ENCODE results near the gene SETD3. TPM values are rescaled to one million over a fixed set of nuclear protein-coding genes. Genes with fewer than 3 reads are reported as not detected.

SETD3 gene
- total and polyA plus RNA-seq, 5 donors from 2014 or later: 26.5 to 38.1 (median 35.0) TPM

GRCh38 chr14:99430491-99430890, 50.2 kb downstream of the SETD3 start:
- peaks cover 50% of the 10 kb centered on the region for H3K36me3 ChIP-seq (ENCODE audit: control insufficient read depth, insufficient read depth, low read length)
- no peaks in the 10 kb centered on the region for H3K27me3 Mint-ChIP-seq
- ATAC-seq (ENCODE audit: low read depth in 2 of 2): no peak
- peaks cover 7 to 9% of the 10 kb centered on the region in 2 experiments for H3K9me3 ChIP-seq (ENCODE audit: control insufficient read depth in 2 of 2, low read length in 2 of 2)
- H3K4me3 ChIP-seq (ENCODE audit: low read depth, low read length): no peak overlapping the region
- H3K27ac ChIP-seq (ENCODE audit: insufficient read depth, low read length, poor library complexity, severe bottlenecking): no peak overlapping the region
- peak in 1 of 3 donors; percentile 34 for DNase-seq
- no peaks in the 10 kb centered on the region for H3K4me1 ChIP-seq (ENCODE audit: control insufficient read depth, insufficient read depth, low read length, poor library complexity, severe bottlenecking)
- H3K36me3 Mint-ChIP-seq: peaks cover 62% of the 10 kb centered on the region
- H3K4me3 Mint-ChIP-seq: no peak overlapping the region
- H3K4me1 Mint-ChIP-seq: peaks cover 0 to 10% (median 9%) of the 10 kb centered on the region in 4 donors
- H3K27me3 ChIP-seq (ENCODE audit: control insufficient read depth, insufficient read depth, low read length): no peaks in the 10 kb centered on the region
- H3K27ac Mint-ChIP-seq: peak overlapping the region in 1 of 3 donors; percentile 17
- H3K9me3 Mint-ChIP-seq: peaks cover 0 to 5% (median 2%) of the 10 kb centered on the region in 7 donors

GRCh38 chr14:99427632-99428300, 52.9 kb downstream of the SETD3 start:
- Mint-ChIP-seq H3K4me1 (peaks cover 0 to 13% (median 10%) of the 10 kb centered on the region in 4 donors), H3K4me3 (no peak overlapping the region), H3K36me3 (peaks cover 54% of the 10 kb centered on the region), H3K9me3 (peaks cover 0 to 5% (median 2%) of the 10 kb centered on the region in 7 donors), H3K27me3 (no peaks in the 10 kb centered on the region), H3K27ac (no peak overlapping the region)
- ATAC-seq (ENCODE audit: low read depth in 2 of 2): no peak
- Histone ChIP-seq H3K9me3 (ENCODE audit: control insufficient read depth in 2 of 2, low read length in 2 of 2) (peaks cover 7 to 9% of the 10 kb centered on the region in 2 experiments), H3K27me3 (ENCODE audit: control insufficient read depth, insufficient read depth, low read length) (no peaks in the 10 kb centered on the region), H3K4me1 (ENCODE audit: control insufficient read depth, insufficient read depth, low read length, poor library complexity, severe bottlenecking) (no peaks in the 10 kb centered on the region), H3K4me3 (ENCODE audit: low read depth, low read length) (no peak overlapping the region), H3K36me3 (ENCODE audit: control insufficient read depth, insufficient read depth, low read length) (peaks cover 45% of the 10 kb centered on the region), H3K27ac (ENCODE audit: insufficient read depth, low read length, poor library complexity, severe bottlenecking) (no peak overlapping the region)
- DNase-seq: no peak

- Histone ChIP-seq H3K4me1 (ENCODE audit: control insufficient read depth, insufficient read depth, low read length, poor library complexity, severe bottlenecking) (no peaks in the 10 kb centered on the region), H3K36me3 (ENCODE audit: control insufficient read depth, insufficient read depth, low read length) (peaks cover 42% of the 10 kb centered on the region), H3K27ac (ENCODE audit: insufficient read depth, low read length, poor library complexity, severe bottlenecking) (no peak overlapping the region), H3K4me3 (ENCODE audit: low read depth, low read length) (no peak overlapping the region), H3K27me3 (ENCODE audit: control insufficient read depth, insufficient read depth, low read length) (no peaks in the 10 kb centered on the region), H3K9me3 (ENCODE audit: control insufficient read depth in 2 of 2, low read length in 2 of 2) (peaks cover 7 to 9% of the 10 kb centered on the region in 2 experiments)
- ATAC-seq (ENCODE audit: low read depth in 2 of 2): no peak
- Mint-ChIP-seq H3K27me3 (no peaks in the 10 kb centered on the region), H3K27ac (no peak overlapping the region), H3K4me1 (peaks cover 0 to 15% (median 10%) of the 10 kb centered on the region in 4 donors), H3K4me3 (no peak overlapping the region), H3K9me3 (peaks cover 0 to 5% (median 2%) of the 10 kb centered on the region in 7 donors), H3K36me3 (peaks cover 46% of the 10 kb centered on the region)
- no peak for DNase-seq
Observed at GRCh38 chr14:99426813-99427346, 53.8 kb downstream of the SETD3 start.

- no peaks in the 10 kb centered on the region for H3K27me3 Mint-ChIP-seq
- Histone ChIP-seq H3K4me3 (ENCODE audit: low read depth, low read length) (no peak overlapping the region), H3K4me1 (ENCODE audit: control insufficient read depth, insufficient read depth, low read length, poor library complexity, severe bottlenecking) (no peaks in the 10 kb centered on the region), H3K36me3 (ENCODE audit: control insufficient read depth, insufficient read depth, low read length) (peaks cover 40% of the 10 kb centered on the region), H3K27me3 (ENCODE audit: control insufficient read depth, insufficient read depth, low read length) (no peaks in the 10 kb centered on the region), H3K27ac (ENCODE audit: insufficient read depth, low read length, poor library complexity, severe bottlenecking) (no peak overlapping the region), H3K9me3 (ENCODE audit: control insufficient read depth in 2 of 2, low read length in 2 of 2) (peaks cover 7 to 9% of the 10 kb centered on the region in 2 experiments)
- DNase-seq (no peak), ATAC-seq (ENCODE audit: low read depth in 2 of 2) (no peak)
- H3K4me1 Mint-ChIP-seq: peaks cover 0 to 15% (median 10%) of the 10 kb centered on the region in 4 donors
- H3K36me3 Mint-ChIP-seq: peaks cover 41% of the 10 kb centered on the region
- peak overlapping the region in 1 of 4 donors; percentile 11 for H3K4me3 Mint-ChIP-seq
- peaks cover 0 to 5% (median 2%) of the 10 kb centered on the region in 7 donors for H3K9me3 Mint-ChIP-seq
- peak overlapping the region; percentile 16 to 84 (median 23) for H3K27ac Mint-ChIP-seq
Observed at GRCh38 chr14:99426265-99426664, 54.4 kb downstream of the SETD3 start.

GRCh38 chr14:99425272-99425681, 55.4 kb downstream of the SETD3 start:
- H3K27me3 Mint-ChIP-seq: no peaks in the 10 kb centered on the region
- H3K4me1 Mint-ChIP-seq: peaks cover 0 to 18% (median 10%) of the 10 kb centered on the region in 4 donors
- DNase-seq (no peak), ATAC-seq (ENCODE audit: low read depth in 2 of 2) (no peak)
- no peaks in the 10 kb centered on the region for H3K4me1 ChIP-seq (ENCODE audit: control insufficient read depth, insufficient read depth, low read length, poor library complexity, severe bottlenecking)
- peaks cover 0 to 5% (median 2%) of the 10 kb centered on the region in 7 donors for H3K9me3 Mint-ChIP-seq
- H3K36me3 ChIP-seq (ENCODE audit: control insufficient read depth, insufficient read depth, low read length): peaks cover 36% of the 10 kb centered on the region
- H3K36me3 Mint-ChIP-seq: peaks cover 31% of the 10 kb centered on the region
- H3K9me3 ChIP-seq (ENCODE audit: control insufficient read depth in 2 of 2, low read length in 2 of 2): peaks cover 7 to 9% of the 10 kb centered on the region in 2 experiments
- H3K27ac ChIP-seq (ENCODE audit: insufficient read depth, low read length, poor library complexity, severe bottlenecking): no peak overlapping the region
- no peaks in the 10 kb centered on the region for H3K27me3 ChIP-seq (ENCODE audit: control insufficient read depth, insufficient read depth, low read length)
- no peak overlapping the region for H3K4me3 ChIP-seq (ENCODE audit: low read depth, low read length)
- no peak overlapping the region for H3K4me3 Mint-ChIP-seq
- H3K27ac Mint-ChIP-seq: no peak overlapping the region

- peaks cover 7 to 9% of the 10 kb centered on the region in 2 experiments for H3K9me3 ChIP-seq (ENCODE audit: control insufficient read depth in 2 of 2, low read length in 2 of 2)
- H3K4me1 ChIP-seq (ENCODE audit: control insufficient read depth, insufficient read depth, low read length, poor library complexity, severe bottlenecking): no peaks in the 10 kb centered on the region
- DNase-seq (no peak), ATAC-seq (ENCODE audit: low read depth in 2 of 2) (no peak)
- H3K4me3 Mint-ChIP-seq: no peak overlapping the region
- no peaks in the 10 kb centered on the region for H3K27me3 ChIP-seq (ENCODE audit: control insufficient read depth, insufficient read depth, low read length)
- no peak overlapping the region for H3K27ac ChIP-seq (ENCODE audit: insufficient read depth, low read length, poor library complexity, severe bottlenecking)
- H3K4me1 Mint-ChIP-seq: peaks cover 0 to 18% (median 11%) of the 10 kb centered on the region in 4 donors
- H3K36me3 Mint-ChIP-seq: peaks cover 29% of the 10 kb centered on the region
- no peak overlapping the region for H3K4me3 ChIP-seq (ENCODE audit: low read depth, low read length)
- H3K27me3 Mint-ChIP-seq: no peaks in the 10 kb centered on the region
- H3K9me3 Mint-ChIP-seq: peaks cover 0 to 5% (median 2%) of the 10 kb centered on the region in 7 donors
- H3K36me3 ChIP-seq (ENCODE audit: control insufficient read depth, insufficient read depth, low read length): peaks cover 29% of the 10 kb centered on the region
- peak overlapping the region in 2 of 3 donors; percentile 65 to 80 for H3K27ac Mint-ChIP-seq
Observed at GRCh38 chr14:99424306-99424877, 56.3 kb downstream of the SETD3 start.

- no peak for DNase-seq
- H3K9me3 ChIP-seq (ENCODE audit: control insufficient read depth in 2 of 2, low read length in 2 of 2): peaks cover 0 to under 1% of the 10 kb centered on the region in 2 experiments
- no peak overlapping the region for H3K27ac ChIP-seq (ENCODE audit: insufficient read depth, low read length, poor library complexity, severe bottlenecking)
- H3K27me3 ChIP-seq (ENCODE audit: control insufficient read depth, insufficient read depth, low read length): no peaks in the 10 kb centered on the region
- Mint-ChIP-seq H3K27ac (peak overlapping the region in 1 of 3 donors; percentile 69), H3K27me3 (no peaks in the 10 kb centered on the region), H3K36me3 (peaks cover 20% of the 10 kb centered on the region), H3K9me3 (peaks cover 0 to 2% (median 0%) of the 10 kb centered on the region in 7 donors), H3K4me1 (peaks cover 0 to 18% (median 12%) of the 10 kb centered on the region in 4 donors), H3K4me3 (no peak overlapping the region)
- H3K36me3 ChIP-seq (ENCODE audit: control insufficient read depth, insufficient read depth, low read length): peaks cover 20% of the 10 kb centered on the region
- H3K4me3 ChIP-seq (ENCODE audit: low read depth, low read length): no peak overlapping the region
- H3K4me1 ChIP-seq (ENCODE audit: control insufficient read depth, insufficient read depth, low read length, poor library complexity, severe bottlenecking): no peaks in the 10 kb centered on the region
- no peak for ATAC-seq (ENCODE audit: low read depth in 2 of 2)
Observed at GRCh38 chr14:99423434-99423833, 57.2 kb downstream of the SETD3 start.

Data from CD4-positive, CD25-positive, alpha-beta regulatory T cell (primary cell).